ENCODE data around the gene DIS3L2. TPM values are rescaled to one million over a fixed set of nuclear protein-coding genes. Genes with fewer than 3 reads are reported as not detected.
"Not testable (repeated sequence)": the region's sequence is repeated elsewhere in the genome, so short reads cannot be mapped to it uniquely, and the experiment has no call there.

DIS3L2 gene
- total RNA-seq, 1 donor = 24.9 TPM

GRCh38 chr2:232319803-232320442 lies 358.4 kb downstream of the DIS3L2 start:
- H3K4me3 ChIP-seq (ENCODE audit: low read depth, low read length) = no peak overlapping the region
- no peak for TF ChIP-seq CTCF (IDR thresholded peaks at IDR 0.05; ENCODE audit: insufficient read depth, low read length)
- DNase-seq (ENCODE audit: low read depth) = peak; percentile 12

GRCh38 chr2:232320443-232320803 lies 358.9 kb downstream of the DIS3L2 start:
- no peak overlapping the region for H3K4me3 ChIP-seq (ENCODE audit: low read depth, low read length)
- DNase-seq (ENCODE audit: low read depth) = no peak
- no peak for TF ChIP-seq CTCF (IDR thresholded peaks at IDR 0.05; ENCODE audit: insufficient read depth, low read length)

- no peak for DNase-seq (ENCODE audit: low read depth)
- no peak overlapping the region for H3K4me3 ChIP-seq (ENCODE audit: low read depth, low read length)
- TF ChIP-seq CTCF (IDR thresholded peaks at IDR 0.05; ENCODE audit: insufficient read depth, low read length) = no peak
Measured at GRCh38 chr2:232321156-232321816, 359.8 kb downstream of the DIS3L2 start.

- no peak overlapping the region for H3K4me3 ChIP-seq (ENCODE audit: low read depth, low read length)
- no peak for TF ChIP-seq CTCF (IDR thresholded peaks at IDR 0.05; ENCODE audit: insufficient read depth, low read length)
- DNase-seq (ENCODE audit: low read depth) = no peak
Measured at GRCh38 chr2:232321817-232322559, 360.5 kb downstream of the DIS3L2 start.

GRCh38 chr2:232322560-232323327 lies 361.2 kb downstream of the DIS3L2 start:
- DNase-seq (ENCODE audit: low read depth) = no peak
- no peak overlapping the region for H3K4me3 ChIP-seq (ENCODE audit: low read depth, low read length)
- no peak for TF ChIP-seq CTCF (IDR thresholded peaks at IDR 0.05; ENCODE audit: insufficient read depth, low read length)

- no peak for DNase-seq (ENCODE audit: low read depth)
- no peak overlapping the region for H3K4me3 ChIP-seq (ENCODE audit: low read depth, low read length)
- no peak for TF ChIP-seq CTCF (IDR thresholded peaks at IDR 0.05; ENCODE audit: insufficient read depth, low read length)
Measured at GRCh38 chr2:232323328-232323650, 361.8 kb downstream of the DIS3L2 start.

- not testable (repeated sequence) for DNase-seq (ENCODE audit: low read depth); H3K4me3 ChIP-seq (ENCODE audit: low read depth, low read length)
Measured at GRCh38 chr2:232323967-232324366, 362.5 kb downstream of the DIS3L2 start.

Measured in fibroblast of the aortic adventitia (primary cell).